CD14-positive monocyte (primary cell): ENCODE measurements around the gene SPOP. TPM values are rescaled to one million over a fixed set of nuclear protein-coding genes. Genes with fewer than 3 reads are reported as not detected.
"Not testable (repeated sequence)": the region's sequence is repeated elsewhere in the genome, so short reads cannot be mapped to it uniquely, and the experiment has no call there.

Source experiments
- DNase-seq, 3 donors: peaks; one replicate each; pipeline ENCODE4 v3.0.0-alpha.2; 2011 to 2022
- H2AFZ ChIP-seq: 2 replicates; pipeline ENCODE4 v1.6.0; 2012; ENCODE audit warnings: mild to moderate bottlenecking, low read depth, low read length, inconsistent platforms; ENCODE audit not compliant: insufficient read depth, poor library complexity, severe bottlenecking
- H3K27ac ChIP-seq, 2 donors: 1 replicate in 1 of 2; 2 replicates in 1 of 2; pipeline ENCODE4 v1.5.1; 2012 to 2013; ENCODE audit warnings: low read length in 2 of 2, control low read depth in 1 of 2, inconsistent platforms in 1 of 2, low read depth in 1 of 2, mild to moderate bottlenecking in 1 of 2
- H3K27me3 ChIP-seq, 2 donors: one replicate each; pipeline versions ENCODE4 v1.6.0 to v1.6.1; 2011 to 2013; ENCODE audit warnings: low read length in 2 of 2; ENCODE audit not compliant: control insufficient read depth in 2 of 2, insufficient read depth in 2 of 2
- H3K36me3 ChIP-seq, 2 donors: replicated peaks in 1 of 2; 1 replicate in 1 of 2; 2 replicates in 1 of 2; pipeline versions ENCODE4 v1.5.1 to v1.6.1; 2012 to 2013; ENCODE audit warnings: low read length in 2 of 2, control low read depth in 1 of 2, inconsistent platforms in 1 of 2, mild to moderate bottlenecking in 1 of 2; ENCODE audit not compliant: insufficient read depth in 2 of 2, control insufficient read depth in 1 of 2
- H3K4me1 ChIP-seq, 2 donors: 1 replicate in 1 of 2; 2 replicates in 1 of 2; pipeline versions ENCODE4 v1.5.1 to v1.6.1; 2012 to 2013; ENCODE audit warnings: low read length in 2 of 2, control low read depth in 1 of 2, inconsistent platforms in 1 of 2, mild to moderate bottlenecking in 1 of 2, moderate library complexity in 1 of 2; ENCODE audit not compliant: insufficient read depth in 2 of 2, control insufficient read depth in 1 of 2
- H3K4me2 ChIP-seq: replicated peaks from 2 replicates; pipeline ENCODE3; 2012; ENCODE audit warnings: low read length, moderate library complexity, mild to moderate bottlenecking; ENCODE audit not compliant: poor library complexity, severe bottlenecking; ENCODE audit errors: extremely low read depth
- H3K4me3 ChIP-seq, 3 experiments: fragments of 200-600 bp in 1 of 3; sonication (generic) in 1 of 3; replicated peaks in 1 of 3; 1 replicate in 2 of 3; 2 replicates in 1 of 3; pipeline ENCODE4 v1.5.1; 2011 to 2013; ENCODE audit warnings: low read length in 3 of 3, mild to moderate bottlenecking in 3 of 3, control low read depth in 2 of 3, low read depth in 2 of 3, inconsistent platforms in 1 of 3, moderate library complexity in 1 of 3
- H3K79me2 ChIP-seq: 2 replicates; pipeline ENCODE4 v1.6.0; 2012; ENCODE audit warnings: mild to moderate bottlenecking, control low read depth, inconsistent platforms, low read length, moderate library complexity; ENCODE audit not compliant: insufficient read depth
- H3K9ac ChIP-seq: 2 replicates; pipeline ENCODE4 v1.6.0; 2017; ENCODE audit warnings: low read length, mild to moderate bottlenecking; ENCODE audit not compliant: insufficient read depth, poor library complexity, severe bottlenecking
- H3K9me3 ChIP-seq, 2 donors: replicated peaks in 1 of 2; 1 replicate in 1 of 2; 2 replicates in 1 of 2; pipeline versions ENCODE4 v1.5.1 to v1.6.1; 2012 to 2013; ENCODE audit warnings: low read length in 2 of 2, control low read depth in 1 of 2; ENCODE audit not compliant: control insufficient read depth in 1 of 2, insufficient read depth in 1 of 2
- H4K20me1 ChIP-seq: 2 replicates; pipeline ENCODE4 v1.6.0; 2012; ENCODE audit warnings: mild to moderate bottlenecking, low read length, control low read depth, moderate library complexity; ENCODE audit not compliant: insufficient read depth
- H3K27ac Mint-ChIP-seq, 7 donors: one replicate each; pipeline ENCODE4 v1.8.0; 2020; ENCODE audit warnings: mild to moderate bottlenecking in 7 of 7, mixed read lengths in 7 of 7, moderate library complexity in 6 of 7, inconsistent platforms in 2 of 7
- H3K27me3 Mint-ChIP-seq, 3 donors: one replicate each; pipeline ENCODE4 v1.8.0; 2021 to 2022; ENCODE audit warnings: low read depth in 3 of 3, mild to moderate bottlenecking in 3 of 3, mixed read lengths in 3 of 3, moderate library complexity in 3 of 3, inconsistent platforms in 1 of 3
- H3K36me3 Mint-ChIP-seq, 2 donors: one replicate each; pipeline ENCODE4 v1.8.0; 2020; ENCODE audit warnings: mixed read lengths in 2 of 2, inconsistent platforms in 1 of 2, mild to moderate bottlenecking in 1 of 2
- H3K4me1 Mint-ChIP-seq: one replicate; pipeline ENCODE4 v1.8.0; 2020; ENCODE audit warnings: mild to moderate bottlenecking, mixed read lengths
- H3K4me3 Mint-ChIP-seq, 2 donors: one replicate each; pipeline ENCODE4 v1.8.0; 2020; ENCODE audit warnings: mild to moderate bottlenecking in 2 of 2, mixed read lengths in 2 of 2, moderate library complexity in 1 of 2
- H3K9me3 Mint-ChIP-seq, 7 donors: one replicate each; pipeline ENCODE4 v1.8.0; 2020 to 2022; ENCODE audit warnings: mixed read lengths in 7 of 7, mild to moderate bottlenecking in 6 of 7, moderate library complexity in 6 of 7, inconsistent platforms in 2 of 7
- CTCF ChIP-seq: fragments of 200-600 bp; IDR thresholded peaks from one replicate; pipeline ENCODE4 v1.8.0; 2022; ENCODE audit warnings: antibody characterized with exemption, mild to moderate bottlenecking
- WGBS: methylation state at CpG from one replicate; pipeline ENCODE4 v1.1.5; 2013; ENCODE audit warnings: missing lambda C conversion rate; ENCODE audit not compliant: insufficient coverage; 5-methylcytosine and 5-hydroxymethylcytosine counted together
- intact Hi-C, 2 donors: fragments of 100-400 bp; cut with micrococcal nuclease; formaldehyde crosslinking; loops; one replicate each; pipeline versions ENCODE4 v1.15.0 to v1.15.1; 2023
- polyA plus RNA-seq, 3 donors: library from polyadenylated mRNA; depleted of rRNA in 1 of 3; unstranded in 2 of 3; stranded (reverse) in 1 of 3; fragments of 300-500 nt in 2 of 3; fragments of >200 nt in 1 of 3; fragmentation: Illumina TruSeq in 2 of 3; gene quantifications; 1 replicate in 2 of 3; 2 replicates in 1 of 3; pipeline ENCODE4 v1.2.3, GENCODE V29; 2012 to 2021

The SPOP gene
- polyA plus RNA-seq, 3 donors, result 41.3 to 65.5 (median 63.2) TPM

GRCh38 chr17:49676276-49676868, 1.5 kb downstream of the SPOP start:
- Histone ChIP-seq H3K79me2 (peaks cover 56% of the 10 kb centered on the region), H3K9ac (peak overlapping the region; percentile 92), H3K27ac (peak overlapping the region; percentile 89 to 96), H4K20me1 (peaks cover 39% of the 10 kb centered on the region), H3K4me2 (peak overlapping the region; percentile 96), H3K36me3 (peaks cover 6 to 20% of the 10 kb centered on the region in 2 donors), H3K4me3 (peak overlapping the region; percentile 70 to 81 (median 79)), H3K27me3 (no peaks in the 10 kb centered on the region), H3K4me1 (peaks cover 31 to 41% of the 10 kb centered on the region in 2 donors), H2AFZ (no peak overlapping the region), H3K9me3 (no peaks in the 10 kb centered on the region)
- peak overlapping the region; percentile 91 to 95 for H3K4me3 Mint-ChIP-seq
- peak overlapping the region; percentile 98 to 100 (median 100) for H3K27ac Mint-ChIP-seq
- H3K9me3 Mint-ChIP-seq, result no peaks in the 10 kb centered on the region
- peaks cover 12 to 17% of the 10 kb centered on the region in 2 donors for H3K36me3 Mint-ChIP-seq
- intact Hi-C loops, result no loop called here
- TF ChIP-seq CTCF, result no peak
- DNase-seq, result peak; percentile 90 to 97 (median 95)
- WGBS, result 0% methylated on average over 2 of the region's 5 CpGs
- peaks cover 0 to 4% (median 0%) of the 10 kb centered on the region in 3 donors for H3K27me3 Mint-ChIP-seq
- H3K4me1 Mint-ChIP-seq, result peaks cover 42% of the 10 kb centered on the region

- H3K36me3 ChIP-seq, result peaks cover 6 to 20% of the 10 kb centered on the region in 2 donors
- no peak overlapping the region for H3K9ac ChIP-seq
- DNase-seq, result no peak
- Mint-ChIP-seq H3K9me3 (no peaks in the 10 kb centered on the region), H3K4me1 (peaks cover 48% of the 10 kb centered on the region), H3K4me3 (no peak overlapping the region), H3K36me3 (peaks cover 12 to 17% of the 10 kb centered on the region in 2 donors), H3K27ac (peak overlapping the region in 6 of 7 donors; percentile 1 to 100 (median 88)), H3K27me3 (peaks cover 0 to 4% (median 0%) of the 10 kb centered on the region in 3 donors)
- no peak overlapping the region for H3K4me2 ChIP-seq
- no peaks in the 10 kb centered on the region for H3K27me3 ChIP-seq
- no peaks in the 10 kb centered on the region for H3K9me3 ChIP-seq
- no peak for TF ChIP-seq CTCF
- H3K27ac ChIP-seq, result no peak overlapping the region
- intact Hi-C loops, result no loop called here
- H4K20me1 ChIP-seq, result peaks cover 57% of the 10 kb centered on the region
- no peak overlapping the region for H3K4me3 ChIP-seq
- H3K4me1 ChIP-seq, result peaks cover 33 to 43% of the 10 kb centered on the region in 2 donors
- H2AFZ ChIP-seq, result no peak overlapping the region
- H3K79me2 ChIP-seq, result peaks cover 75% of the 10 kb centered on the region
These were observed 3.4 kb downstream of the SPOP start for GRCh38 chr17:49674507-49674906.

DNA sequence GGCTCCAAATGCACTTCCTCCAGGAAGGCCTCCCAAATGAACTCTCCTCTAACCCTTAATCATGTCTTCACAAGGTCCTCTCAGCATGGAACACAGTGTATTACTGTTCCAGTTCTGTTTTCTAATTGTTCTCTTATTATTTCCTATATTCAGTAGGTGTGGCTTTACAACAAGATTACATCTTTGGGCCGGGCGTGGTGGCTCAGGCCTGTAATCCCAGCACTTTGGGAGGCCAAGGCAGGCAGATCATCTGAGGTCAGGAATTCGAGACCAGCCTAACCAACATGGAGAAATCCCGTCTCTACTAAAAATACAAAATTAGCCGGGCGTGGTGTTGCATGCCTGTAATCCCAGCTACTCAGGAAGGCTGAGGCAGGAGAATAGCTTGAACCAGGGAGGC, 4.2 kb downstream of the SPOP start:
- H3K36me3 ChIP-seq, result peaks cover 6 to 20% of the 10 kb centered on the region in 2 donors
- Mint-ChIP-seq H3K27ac (peak overlapping the region; percentile 35 to 98 (median 85)), H3K4me1 (peaks cover 48% of the 10 kb centered on the region), H3K36me3 (peaks cover 12 to 21% of the 10 kb centered on the region in 2 donors)
- H3K27me3 ChIP-seq, H3K9me3 ChIP-seq, H3K27me3 Mint-ChIP-seq, H3K4me2 ChIP-seq, DNase-seq, H3K4me3 Mint-ChIP-seq, H3K9me3 Mint-ChIP-seq, intact Hi-C loops, H2AFZ ChIP-seq, H3K9ac ChIP-seq, H3K4me3 ChIP-seq: not testable (repeated sequence)
- peaks cover 83% of the 10 kb centered on the region for H3K79me2 ChIP-seq
- no CpG with 5 or more reads among the region's 6 CpGs for WGBS
- H3K27ac ChIP-seq, result peak overlapping the region; percentile 32 to 44
- H4K20me1 ChIP-seq, result peaks cover 62% of the 10 kb centered on the region
- peaks cover 33 to 43% of the 10 kb centered on the region in 2 donors for H3K4me1 ChIP-seq
